ENCODE measurements around the gene GSPT1.
"Not testable (repeated sequence)": the region's sequence is repeated elsewhere in the genome, so short reads cannot be mapped to it uniquely, and the experiment has no call there.

Gene GSPT1

DNA sequence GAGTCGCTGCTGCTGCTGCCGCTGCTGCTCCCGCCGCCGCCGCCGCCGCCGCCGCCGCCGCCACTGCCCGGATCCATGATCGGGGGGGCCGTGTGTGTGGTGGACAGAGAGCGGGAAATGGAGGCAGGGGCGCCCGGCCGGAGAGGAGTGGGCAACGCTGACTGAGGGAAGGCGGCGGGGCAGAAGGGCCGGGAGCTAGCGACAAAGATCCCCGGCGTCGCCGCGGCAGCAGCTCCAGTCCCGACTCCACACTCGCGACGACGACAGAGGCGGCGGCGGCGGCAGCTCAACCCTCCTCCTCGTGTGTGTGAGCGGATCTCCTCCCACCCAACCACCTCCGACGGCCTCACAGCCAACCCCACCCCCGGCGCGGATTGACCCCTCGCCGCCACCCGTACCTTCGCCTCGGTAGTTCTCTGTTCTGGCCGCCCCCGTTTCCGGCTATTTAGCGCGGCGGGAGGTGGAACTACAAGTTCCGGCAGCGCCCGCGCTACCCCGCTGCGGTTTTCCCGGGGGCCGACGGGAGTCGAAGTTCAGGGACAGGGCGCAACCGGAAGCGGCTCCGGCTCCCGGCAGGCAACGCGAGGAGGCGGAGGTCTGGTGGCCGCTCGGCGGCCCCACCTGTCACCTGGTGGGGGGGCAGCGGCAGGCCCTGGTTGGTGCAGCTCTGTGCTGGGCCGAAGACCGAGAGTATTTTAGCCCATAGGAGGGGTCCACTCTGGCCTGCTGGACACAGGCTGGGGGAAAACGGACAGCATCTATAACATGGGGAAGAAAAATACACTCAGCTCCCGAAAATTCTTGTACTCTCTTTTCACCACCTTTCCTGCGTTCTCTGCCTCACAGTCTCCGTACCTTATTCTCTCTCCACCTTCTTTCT lies at the start of gene GSPT1:
TSS of gene GSPT1 (minus strand) at position 313 of the 880 bp plus-strand sequence. CDS start at position 77, 236 bp downstream.
- DNase-seq (ENCODE audit: low read depth in 2 of 2) = peak; percentile 99

DNA sequence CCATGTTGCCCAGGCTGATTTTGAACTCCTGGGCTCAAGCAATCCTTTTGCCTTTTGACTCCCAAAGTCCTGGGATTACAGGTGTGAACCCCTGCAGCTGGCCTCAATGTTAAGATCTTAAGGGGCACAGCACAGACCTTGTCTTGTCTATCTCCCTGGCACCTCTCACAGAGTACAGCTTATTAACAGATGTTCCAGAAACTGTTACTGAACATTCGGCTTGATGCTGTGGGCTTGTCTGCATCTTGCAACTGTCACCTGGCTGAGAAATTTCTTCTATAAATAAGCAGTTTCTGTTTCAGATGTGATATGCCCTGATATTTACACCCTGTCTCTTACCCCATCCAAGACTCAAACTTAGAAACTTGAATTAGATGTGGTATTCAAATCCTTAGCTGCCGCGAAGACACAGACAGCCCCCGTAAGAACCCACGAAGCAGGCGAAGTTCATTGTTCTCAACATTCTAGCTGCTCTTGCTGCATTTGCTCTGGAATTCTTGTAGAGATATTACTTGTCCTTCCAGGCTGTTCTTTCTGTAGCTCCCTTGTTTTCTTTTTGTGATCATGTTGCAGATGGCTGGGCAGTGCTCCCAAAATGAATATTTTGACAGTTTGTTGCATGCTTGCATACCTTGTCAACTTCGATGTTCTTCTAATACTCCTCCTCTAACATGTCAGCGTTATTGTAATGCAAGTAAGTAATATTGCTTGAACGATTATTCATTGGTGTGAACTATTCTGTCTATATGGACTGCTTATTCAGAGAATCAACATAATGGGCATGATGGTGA lies 49.2 kb upstream of the GSPT1 start, which contains the start of gene TNFRSF17:
TSS of gene TNFRSF17 (plus strand) at position 450 of the 791 bp plus-strand sequence. CDS start at position 565, 115 bp downstream.
- no peak for DNase-seq (ENCODE audit: low read depth in 2 of 2)

DNA sequence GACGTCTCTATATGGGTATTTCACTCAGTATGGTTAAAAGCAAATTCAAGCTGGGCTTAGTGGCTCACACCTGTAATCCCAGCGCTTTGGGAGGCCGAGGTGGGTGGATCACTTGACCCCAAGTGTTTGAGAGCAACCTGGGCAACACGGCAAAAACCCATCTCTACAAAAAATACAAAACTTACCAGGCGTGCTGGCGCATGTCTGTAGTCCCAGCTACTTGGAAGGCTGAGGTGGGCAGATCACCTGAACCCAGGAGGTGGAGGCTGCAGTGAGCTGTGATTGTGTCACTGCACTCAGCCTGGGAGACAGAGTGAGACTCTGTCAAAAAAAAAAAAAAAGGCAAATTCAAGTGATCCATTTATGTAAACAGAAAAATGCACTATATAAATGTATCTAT lies 48.0 kb upstream of the GSPT1 start:
- no peak for DNase-seq (ENCODE audit: low read depth in 2 of 2)

DNA sequence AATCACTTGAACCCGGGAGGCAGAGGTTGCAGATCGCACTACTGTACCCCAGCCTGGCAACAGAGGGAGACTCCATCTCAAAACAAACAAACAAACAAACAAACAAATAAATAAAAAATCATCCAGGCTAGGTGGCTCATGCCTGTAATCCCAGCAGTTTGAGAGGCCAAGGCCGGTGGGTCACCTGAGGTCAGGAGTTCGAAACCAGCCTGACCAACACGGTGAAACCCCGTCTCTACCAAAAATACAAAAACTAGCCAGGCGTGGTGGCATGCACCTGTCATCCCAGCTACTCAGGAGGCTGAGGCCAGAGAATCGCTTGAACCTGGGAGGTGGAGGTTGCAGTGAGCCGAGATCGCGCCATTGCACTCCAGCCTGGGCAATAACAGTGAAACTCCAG lies 47.2 kb upstream of the GSPT1 start:
- not testable (repeated sequence) for DNase-seq (ENCODE audit: low read depth in 2 of 2)

DNA sequence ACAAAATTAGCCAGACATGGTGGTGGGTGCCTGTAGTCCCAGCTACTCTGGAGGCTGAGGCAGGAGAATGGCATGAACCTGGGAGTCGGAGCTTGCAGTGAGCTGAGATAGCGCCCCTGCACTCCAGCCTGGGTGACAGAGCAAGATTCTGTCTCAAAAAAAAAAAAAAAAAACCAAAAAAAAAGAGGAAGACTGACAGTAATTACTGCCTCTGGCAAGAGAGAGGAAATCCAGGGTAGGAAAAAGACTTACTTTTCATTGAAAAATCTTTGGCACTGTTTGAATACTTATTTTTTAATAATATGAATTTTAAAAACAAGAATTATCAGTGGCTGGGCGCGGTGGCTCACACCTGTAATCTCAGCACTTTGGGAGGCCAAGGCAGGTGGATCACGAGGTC lies 46.7 kb upstream of the GSPT1 start:
- DNase-seq (ENCODE audit: low read depth in 2 of 2) = not testable (repeated sequence)

DNA sequence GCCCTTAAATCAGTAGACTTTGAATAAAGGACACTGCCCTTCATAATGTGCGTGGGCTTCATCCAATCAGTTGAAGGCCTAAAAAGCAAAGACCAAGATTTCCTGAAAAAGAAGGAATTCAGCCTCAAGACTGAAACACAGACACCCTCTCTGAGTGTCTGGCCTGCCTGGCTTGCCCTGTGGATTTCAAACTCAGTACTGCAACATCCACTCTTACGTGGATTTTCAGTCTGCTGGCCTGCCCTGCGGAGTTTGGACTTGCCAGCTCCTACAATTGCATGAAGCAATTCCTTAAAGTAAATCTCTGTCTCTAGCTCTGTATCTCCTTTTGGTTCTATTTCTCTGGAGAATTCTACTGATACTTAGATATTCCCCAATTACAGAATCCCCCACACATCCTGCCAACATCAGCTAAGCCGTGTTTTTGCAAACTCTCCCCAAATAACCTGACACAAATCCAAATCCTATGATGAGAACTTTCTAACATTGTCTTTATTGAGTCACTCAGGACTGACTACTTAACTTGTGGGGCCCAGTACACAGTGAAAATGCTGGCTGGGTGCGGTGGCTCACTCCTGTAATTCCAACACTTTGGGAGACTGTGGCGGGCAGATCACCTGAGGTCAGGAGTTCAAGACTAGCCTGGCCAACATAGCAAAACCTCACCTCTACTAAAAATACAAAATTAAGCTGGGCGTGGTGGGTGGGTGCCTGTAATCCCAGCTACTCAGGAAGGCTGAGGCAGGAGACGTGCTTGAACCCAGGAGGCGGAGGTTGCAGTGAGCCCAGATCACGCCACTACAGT lies 42.0 kb upstream of the GSPT1 start:
- DNase-seq (ENCODE audit: low read depth in 2 of 2) = no peak

DNA sequence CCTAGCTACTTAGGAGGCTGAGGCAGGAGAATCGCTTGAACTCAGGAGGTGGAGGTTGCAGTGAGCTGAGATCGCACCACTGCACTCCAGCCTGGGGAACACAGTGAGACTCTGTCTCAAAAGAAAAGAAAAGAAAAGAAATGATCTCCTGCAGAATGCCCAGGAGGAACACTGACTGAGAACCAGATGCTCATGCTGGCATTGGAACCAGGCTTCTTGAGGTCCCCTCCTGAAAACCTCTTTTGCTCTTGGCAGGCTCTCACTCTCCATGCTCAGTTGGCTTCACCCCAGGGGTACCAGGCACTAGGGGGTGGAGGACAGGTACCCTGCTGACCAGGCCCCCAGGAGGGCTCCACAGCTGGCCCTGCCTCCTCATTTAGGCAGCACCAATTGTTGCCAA lies 40.8 kb upstream of the GSPT1 start:
- no peak for DNase-seq (ENCODE audit: low read depth in 2 of 2)

DNA sequence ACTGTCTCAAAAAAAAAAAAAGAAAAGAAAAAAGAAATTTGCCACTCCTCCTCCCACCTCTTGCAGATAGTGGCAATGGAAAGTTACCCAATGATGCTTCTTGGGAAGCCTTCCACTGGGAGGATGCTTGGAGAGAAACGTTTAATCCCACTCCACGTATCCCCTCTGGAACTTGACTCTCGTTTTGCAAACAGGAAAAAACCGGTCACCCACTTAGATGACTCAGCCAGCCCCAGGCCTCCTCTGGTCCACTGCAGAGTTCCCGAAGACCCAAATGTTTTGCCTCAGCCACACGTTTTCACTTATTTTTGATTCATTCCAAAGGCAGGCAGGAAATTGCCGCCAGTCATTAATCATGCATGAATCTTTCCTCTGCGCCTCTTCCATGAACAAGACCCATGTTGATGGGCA lies 40.0 kb upstream of the GSPT1 start:
- no peak for DNase-seq (ENCODE audit: low read depth in 2 of 2)

DNA sequence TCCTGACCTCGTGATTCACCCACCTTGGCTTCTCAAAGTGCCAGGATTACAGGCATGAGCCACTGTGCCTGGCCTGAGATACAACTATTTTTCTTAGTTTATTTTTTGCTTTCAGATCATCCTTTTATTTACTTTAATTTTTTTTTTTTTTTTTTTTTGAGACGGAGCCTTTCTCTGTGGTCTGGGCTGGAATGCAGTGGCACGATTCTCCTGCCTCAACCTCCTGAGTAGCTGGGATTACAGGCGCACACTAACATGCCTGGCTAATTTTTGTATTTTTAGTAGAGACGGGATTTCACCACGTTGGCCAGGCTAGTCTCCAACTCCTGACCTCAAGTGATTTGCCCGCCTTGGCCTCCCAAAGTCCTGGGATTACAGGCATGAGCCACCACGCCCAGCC lies 37.8 kb upstream of the GSPT1 start:
- DNase-seq (ENCODE audit: low read depth in 2 of 2) = not testable (repeated sequence)

DNA sequence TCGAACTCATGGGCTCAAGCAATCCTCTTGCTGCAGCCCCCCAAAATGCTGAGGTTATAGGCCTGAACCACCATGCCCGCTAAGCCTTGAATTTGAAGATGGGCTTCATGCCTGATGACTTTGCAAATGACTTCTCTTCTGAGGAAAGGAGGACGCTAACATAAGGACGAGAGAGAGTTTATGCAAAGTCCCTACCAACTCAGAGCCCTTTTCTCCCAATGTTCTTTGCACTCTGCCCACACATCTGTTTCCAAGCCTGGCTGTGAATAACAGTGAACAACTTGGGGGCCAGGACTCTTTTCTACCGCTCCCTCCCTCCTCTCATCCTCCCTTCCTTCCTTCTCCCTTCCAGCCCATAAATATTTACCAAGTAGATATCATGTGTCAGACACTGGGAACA lies 34.6 kb upstream of the GSPT1 start:
- no peak for DNase-seq (ENCODE audit: low read depth in 2 of 2)

DNA sequence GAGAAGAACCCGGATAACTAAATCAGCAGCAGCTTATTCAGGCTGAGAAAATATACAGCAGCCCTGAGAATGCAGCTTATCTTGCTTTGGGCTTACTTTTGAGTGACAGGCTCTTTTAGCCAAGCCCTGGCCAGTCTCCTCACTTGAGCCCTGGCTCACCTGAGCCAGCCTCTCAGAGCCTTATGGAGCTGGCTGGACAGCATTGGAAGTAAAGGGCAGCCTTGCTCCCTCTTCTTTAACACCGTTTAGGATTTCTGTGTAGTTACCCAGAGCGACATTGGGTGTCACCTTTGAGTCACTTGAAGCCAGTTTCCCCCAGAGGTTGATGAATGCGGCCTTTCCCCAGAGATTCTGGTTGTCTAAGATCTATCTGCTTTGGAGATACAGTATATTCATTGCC lies 33.8 kb upstream of the GSPT1 start:
- no peak for DNase-seq (ENCODE audit: low read depth in 2 of 2)

DNA sequence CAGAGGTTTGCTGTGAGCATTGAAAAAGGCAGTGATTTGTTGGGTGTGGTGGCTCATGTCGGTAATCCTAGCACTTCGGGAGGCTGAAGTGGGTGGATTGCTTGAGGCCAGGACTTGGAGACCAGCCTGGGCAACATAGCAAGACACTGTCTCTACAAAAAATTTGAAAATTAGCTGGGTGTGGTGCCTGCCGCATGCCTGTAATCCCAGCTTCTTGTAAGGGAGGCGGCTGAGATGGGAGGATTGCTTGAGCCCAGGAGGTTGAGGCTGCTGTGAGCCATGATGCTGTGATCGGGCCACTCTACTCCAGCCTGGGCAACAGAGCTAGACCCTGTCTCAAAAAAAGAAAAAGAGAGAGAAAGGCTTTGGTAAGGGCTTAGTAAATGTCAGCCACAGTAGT lies 33.1 kb upstream of the GSPT1 start:
- no peak for DNase-seq (ENCODE audit: low read depth in 2 of 2)

DNA sequence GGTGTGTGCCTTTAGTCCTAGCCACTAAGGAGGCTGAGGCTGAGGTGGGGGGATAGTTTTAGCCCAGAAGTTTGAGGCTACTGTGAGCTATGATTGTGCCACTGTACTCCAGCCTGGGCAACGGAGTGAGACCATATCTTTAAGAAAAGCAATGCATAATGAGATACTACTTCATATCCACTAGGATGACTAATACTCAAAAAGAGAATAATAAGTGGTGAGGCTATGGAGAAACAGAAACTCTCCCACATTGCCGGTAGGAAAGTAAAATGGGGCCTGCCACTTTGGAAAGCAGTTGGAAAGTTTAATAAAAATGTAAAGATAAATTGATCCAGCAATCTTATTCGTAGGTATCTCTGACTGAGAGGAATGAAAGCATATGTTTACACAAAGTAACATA lies 30.7 kb upstream of the GSPT1 start:
- no peak for DNase-seq (ENCODE audit: low read depth in 2 of 2)

DNA sequence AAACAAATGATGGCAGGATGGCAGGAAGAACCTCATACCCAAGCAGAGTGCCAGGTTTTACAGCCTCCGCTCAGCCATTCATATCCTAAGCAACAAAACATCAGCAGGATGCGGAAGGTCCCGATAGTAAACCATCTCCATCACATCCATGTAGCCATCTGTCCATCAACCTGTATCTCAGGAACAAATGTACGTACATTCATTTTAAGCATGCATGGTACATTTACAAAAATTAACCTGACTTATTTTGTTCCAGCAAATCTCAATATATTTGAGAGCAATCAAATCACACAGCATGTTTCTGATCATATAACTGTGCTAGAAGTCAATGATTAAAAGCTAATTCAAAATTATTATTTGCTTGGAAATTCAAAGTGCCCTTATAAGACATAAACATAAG lies 26.2 kb upstream of the GSPT1 start, which contains the start of gene NPIPB2:
TSS of gene NPIPB2 (minus strand) at position 101 of the 400 bp plus-strand sequence. CDS start at position 101, 0 bp downstream.
- not testable (repeated sequence) for DNase-seq (ENCODE audit: low read depth in 2 of 2)

DNA sequence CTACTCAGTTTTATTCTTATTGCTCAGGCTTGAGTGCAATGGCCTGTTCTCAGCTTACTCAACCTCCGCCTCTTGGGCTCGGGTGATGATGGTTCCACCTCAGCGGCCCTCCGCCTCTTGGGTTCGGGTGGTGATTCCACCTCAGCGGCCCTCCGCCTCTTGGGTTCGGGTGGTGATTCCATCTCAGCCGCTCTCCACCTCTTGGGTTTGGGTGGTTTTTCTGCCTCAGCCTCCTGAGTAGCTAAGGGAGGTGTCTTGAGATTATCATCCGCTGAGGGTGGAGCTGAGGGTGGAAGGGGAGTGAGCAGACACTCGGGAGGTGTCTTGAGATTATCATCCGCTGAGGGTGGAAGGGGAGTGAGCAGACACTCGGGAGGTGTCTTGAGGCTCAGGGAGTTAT lies 11.6 kb upstream of the GSPT1 start:
- not testable (repeated sequence) for DNase-seq (ENCODE audit: low read depth in 2 of 2)

DNA sequence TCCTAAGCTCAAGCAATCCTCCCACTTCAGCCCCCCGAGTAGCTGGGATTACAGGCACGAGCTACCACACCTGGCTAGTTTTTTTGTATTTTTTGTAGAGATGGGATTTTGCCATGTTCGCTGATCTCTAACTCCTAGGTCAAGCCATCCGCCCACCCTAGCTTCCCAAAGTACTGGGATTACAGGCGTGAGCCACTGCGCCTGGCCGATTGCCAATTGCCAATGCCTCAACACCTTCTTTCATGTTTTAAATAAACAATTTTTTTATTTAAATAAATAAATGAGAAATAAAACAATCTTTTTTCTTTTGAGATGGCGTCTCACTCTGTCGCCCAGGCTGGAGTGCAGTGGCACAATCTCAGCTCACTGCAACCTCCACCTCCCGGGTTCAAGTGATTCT lies 8.3 kb upstream of the GSPT1 start:
- DNase-seq (ENCODE audit: low read depth in 2 of 2) = not testable (repeated sequence)

DNA sequence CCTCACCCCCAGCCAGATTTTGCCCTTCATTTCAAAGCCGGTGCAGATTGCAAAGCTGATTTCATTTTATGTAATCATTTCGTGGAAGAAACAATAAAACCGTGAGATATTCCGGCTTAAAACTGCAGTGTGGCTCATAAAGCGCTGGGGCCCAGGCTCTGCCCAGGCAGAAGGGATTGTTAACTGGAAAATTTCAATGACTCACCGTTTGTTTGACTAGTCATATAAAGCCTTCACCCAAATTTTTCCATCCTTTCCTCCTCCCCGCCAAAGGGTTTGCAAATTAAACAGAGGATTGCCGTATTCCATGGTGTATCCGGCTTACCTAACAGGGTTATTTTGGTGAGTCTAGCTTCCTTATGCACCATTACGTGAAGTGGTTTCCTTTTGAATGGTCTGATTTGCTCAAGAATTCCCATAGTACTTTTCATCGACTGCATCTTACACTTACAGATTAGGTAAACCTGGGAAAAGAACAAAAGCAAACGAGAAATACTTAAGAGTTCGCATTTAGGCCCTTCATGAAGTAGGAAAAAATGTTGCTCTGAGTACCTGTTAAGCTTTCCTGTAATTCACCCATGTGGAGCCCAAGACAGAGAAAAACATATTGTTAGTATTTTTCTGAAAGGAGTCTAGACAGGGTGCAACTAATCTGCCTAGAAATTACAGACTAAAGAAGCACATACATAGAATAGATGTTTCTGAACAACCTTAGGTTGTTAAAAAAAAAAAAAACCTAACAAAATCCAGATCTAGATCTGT lies 949 bp upstream of the GSPT1 start:
- no peak for DNase-seq (ENCODE audit: low read depth in 2 of 2)

DNA sequence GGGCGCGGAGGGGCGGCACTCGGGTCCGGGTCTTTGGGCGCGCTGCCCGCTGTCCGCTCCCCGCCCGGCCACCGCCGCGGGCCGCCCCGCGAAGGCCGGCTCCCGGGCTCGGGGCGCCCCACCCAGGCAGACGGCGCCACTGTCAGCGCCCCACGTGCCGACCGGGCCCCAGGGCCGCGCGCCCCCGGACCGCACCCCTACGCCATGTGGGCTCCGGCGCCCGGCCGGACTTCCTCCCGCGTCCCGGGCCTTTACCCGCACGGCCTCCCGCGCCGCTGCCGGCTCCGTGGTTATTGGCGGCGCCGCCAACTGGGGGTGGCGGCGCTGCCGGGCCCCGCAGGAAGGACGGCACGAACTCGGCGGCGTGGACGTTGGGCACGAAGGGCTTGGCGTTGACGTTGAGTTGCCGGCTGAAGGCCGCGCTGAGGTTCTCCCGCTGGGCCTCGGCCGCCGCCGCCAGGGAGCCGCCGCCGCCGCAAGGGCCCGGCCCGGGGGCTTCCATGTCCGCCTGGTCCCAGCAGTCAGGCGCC lies 577 bp downstream of the GSPT1 start:
- peak; percentile 8 to 36 for DNase-seq (ENCODE audit: low read depth in 2 of 2)

DNA sequence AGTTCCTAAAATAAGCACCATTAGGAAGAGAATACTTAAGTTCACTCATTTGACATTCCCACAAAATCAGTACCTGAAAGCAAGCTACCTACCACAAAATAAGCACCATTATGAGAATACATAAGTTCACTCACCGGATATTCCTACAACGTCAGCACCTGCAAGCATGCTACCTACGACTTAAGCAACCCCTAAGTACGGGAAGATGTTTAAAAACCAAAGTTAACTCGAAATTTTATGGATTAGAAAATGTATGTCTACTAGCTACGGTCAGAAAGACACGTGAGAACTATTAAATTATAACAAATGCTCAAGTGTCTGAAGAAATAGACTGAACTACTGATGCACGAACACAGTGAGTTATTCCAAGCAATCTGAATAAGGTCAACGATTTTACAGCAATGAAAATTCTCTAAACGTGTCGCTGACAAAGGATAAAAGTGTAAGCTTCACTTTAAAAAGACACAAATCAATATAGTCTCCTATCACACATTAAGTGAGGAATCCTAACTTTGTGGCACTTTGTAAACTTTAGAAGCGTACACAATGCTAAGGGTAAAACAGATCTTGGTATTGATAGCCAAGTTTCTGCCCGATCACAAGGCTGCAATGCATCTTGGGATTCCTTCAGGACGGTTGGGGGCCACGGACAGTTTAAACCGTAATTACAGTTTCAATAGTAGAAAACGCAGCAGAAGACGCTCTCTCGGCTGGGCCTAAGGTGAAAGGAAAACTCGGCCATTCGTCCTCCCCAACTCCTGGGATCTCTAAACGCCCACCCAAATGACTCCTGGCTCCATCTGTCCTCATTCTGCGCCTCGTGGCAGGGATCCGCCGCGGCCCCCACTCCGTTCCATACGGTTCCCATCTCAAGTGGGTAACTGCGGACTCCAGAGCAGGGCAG lies 1.3 kb downstream of the GSPT1 start:
- DNase-seq (ENCODE audit: low read depth in 2 of 2) = peak; percentile 5 to 16
